ENCODE data around the gene PPP1R18.
A peak's percentile ranks its signal among the peaks of the same experiment; 100 is the strongest.
"Not testable (repeated sequence)": the region's sequence is repeated elsewhere in the genome, so short reads cannot be mapped to it uniquely, and the experiment has no call there.

The PPP1R18 gene

DNA sequence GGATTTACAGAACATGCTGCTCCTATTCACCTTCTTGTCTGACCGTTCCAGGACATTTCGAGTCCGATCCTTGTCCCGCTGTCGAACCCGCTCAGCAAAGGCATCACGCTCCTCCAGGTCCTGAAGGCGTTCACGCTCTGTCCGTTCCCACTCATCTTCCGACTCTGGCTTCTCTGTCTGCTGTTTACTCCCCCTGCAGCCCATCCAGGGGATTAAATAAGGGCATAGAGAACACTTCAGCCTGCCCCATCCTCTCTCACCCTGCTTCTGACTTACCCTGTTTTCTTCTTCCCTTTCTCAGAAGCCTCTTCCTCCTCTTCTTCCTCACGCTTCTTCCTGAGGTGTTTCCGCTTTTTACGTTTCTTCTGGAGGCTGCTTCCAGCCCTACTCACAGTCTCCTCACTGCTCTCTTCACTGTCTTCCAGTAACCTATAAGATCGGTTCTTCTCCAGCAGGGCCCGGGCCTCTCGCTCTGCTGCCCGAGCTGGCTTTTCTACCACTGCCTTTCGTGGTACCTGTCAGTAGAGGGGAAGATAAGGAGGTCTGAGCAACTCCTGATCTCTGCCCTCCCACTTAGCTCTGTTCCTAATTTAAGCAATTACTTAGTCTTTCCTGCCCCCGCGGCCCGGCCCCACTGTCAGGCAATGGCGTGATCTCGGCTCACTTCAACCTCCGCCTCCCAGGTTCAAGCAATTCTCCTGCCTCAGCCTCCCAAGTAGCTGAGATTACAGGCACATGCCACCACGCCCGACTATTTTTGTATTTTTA, 15.5 kb downstream of the PPP1R18 start:
- Histone ChIP-seq H3K9ac (ENCODE audit: low read depth, low read length) (no peak overlapping the region), H3K9me3 (ENCODE audit: control insufficient read depth, insufficient read depth, low read length) (no peaks in the 10 kb centered on the region), H3K36me3 (ENCODE audit: insufficient read depth, low read length) (peaks cover 3% of the 10 kb centered on the region; the same call in 1 of the 2 replicates), H3K4me1 (ENCODE audit: insufficient read depth, low read length) (no peaks in the 10 kb centered on the region)

DNA sequence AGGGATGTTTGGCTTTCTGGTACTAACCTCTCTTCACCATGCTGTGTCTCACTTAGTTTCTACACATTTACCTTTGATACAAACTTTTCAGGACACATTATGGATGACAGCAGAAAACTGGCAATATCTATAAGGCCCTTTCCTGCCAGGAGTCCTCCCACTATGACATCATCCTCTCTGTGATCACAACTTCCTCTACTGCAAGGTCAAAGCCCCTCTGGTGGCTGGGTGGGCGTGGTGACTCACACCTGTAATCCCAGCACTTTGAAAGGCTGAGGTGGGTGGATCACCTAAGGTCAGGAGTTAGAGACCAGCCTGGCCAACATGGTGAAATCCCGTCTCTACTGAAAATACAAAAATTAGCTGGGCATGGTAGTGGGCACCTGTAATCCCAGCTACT, 20.1 kb downstream of the PPP1R18 start:
- H3K36me3 ChIP-seq (ENCODE audit: insufficient read depth, low read length), result peaks cover 27% of the 10 kb centered on the region
- not testable (repeated sequence) for H3K4me1 ChIP-seq (ENCODE audit: insufficient read depth, low read length); H3K9ac ChIP-seq (ENCODE audit: low read depth, low read length); H3K9me3 ChIP-seq (ENCODE audit: control insufficient read depth, insufficient read depth, low read length)

DNA sequence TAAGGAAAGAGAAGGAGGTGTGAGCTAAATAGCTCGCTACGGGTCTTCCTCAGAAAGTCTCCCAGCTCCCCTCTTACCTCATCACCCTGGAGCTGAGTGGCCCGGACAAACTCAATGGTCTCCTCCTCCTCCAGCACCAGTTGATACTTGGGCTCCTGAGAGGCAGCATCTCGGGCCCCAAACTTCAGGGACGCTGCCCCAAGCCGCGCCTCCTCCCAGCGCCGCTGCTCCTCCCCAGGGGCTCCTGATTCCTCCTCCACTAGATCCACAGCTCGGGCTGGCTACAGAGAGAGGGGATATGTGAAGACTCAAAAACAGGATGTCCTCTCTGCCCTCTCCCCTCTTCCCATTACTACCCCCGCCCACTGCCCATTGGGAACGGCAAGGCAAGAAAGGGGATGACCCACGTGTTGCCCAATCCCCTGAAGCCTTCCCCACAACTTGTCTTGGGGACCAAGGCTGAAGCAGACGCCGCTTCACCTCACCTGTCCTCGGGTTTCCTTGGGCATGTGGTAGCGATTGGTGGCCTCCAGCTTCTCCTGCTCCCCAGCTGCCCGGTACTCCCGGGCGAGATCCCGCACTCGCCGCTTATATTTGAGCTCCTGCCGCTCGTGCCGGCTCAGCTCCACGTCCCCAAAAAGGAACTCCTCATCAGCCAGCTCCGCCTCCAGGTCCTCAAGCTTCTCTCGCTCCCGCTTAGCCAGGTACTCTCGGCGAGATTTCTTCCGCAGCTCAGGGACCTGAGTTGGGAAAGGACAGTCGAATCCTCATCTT, 21.3 kb downstream of the PPP1R18 start:
- H3K9ac ChIP-seq (ENCODE audit: low read depth, low read length), result no peak overlapping the region
- H3K9me3 ChIP-seq (ENCODE audit: control insufficient read depth, insufficient read depth, low read length), result no peaks in the 10 kb centered on the region
- peaks cover 29% of the 10 kb centered on the region for H3K36me3 ChIP-seq (ENCODE audit: insufficient read depth, low read length)
- no peaks in the 10 kb centered on the region for H3K4me1 ChIP-seq (ENCODE audit: insufficient read depth, low read length)

DNA sequence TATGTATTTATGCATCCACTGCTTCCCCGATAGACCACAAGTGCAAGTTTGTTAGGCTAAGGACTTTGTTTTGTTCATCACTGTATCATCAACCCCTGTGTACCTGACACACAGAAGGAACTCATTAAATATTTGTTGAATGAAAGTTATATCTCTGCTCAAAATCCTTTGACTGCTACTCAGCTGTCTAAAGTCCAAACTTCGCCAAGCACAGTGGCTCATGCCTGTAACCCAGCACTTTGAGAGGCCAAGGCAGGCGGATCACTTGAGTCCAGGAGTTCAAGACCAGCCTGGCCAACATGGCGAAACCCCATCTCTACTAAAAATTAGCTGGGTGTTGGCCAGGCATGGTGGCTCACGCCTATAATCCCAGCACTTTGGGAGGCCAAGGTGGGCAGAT, 28.5 kb downstream of the PPP1R18 start:
- not testable (repeated sequence) for H3K9me3 ChIP-seq (ENCODE audit: control insufficient read depth, insufficient read depth, low read length); H3K9ac ChIP-seq (ENCODE audit: low read depth, low read length); H3K4me1 ChIP-seq (ENCODE audit: insufficient read depth, low read length)
- peaks cover 30% of the 10 kb centered on the region for H3K36me3 ChIP-seq (ENCODE audit: insufficient read depth, low read length)

DNA sequence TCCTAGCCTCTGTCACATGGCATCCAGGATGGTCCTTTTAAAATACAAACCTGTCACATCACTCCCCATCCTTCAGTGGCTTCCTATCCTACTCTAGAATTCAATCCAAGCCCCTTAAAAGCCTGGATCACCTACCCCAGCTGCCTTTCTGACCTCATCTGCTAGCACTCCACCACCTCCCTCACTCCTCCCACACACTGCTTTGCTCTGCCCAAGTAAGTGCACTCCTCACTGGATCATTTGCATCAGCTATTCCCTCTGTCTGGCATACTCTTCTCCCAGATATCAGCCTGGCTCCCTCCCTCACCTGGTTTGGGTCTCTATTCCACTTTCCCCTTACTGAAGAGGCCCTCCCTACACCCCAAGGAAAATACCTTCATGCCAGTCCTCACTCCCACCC, 29.0 kb downstream of the PPP1R18 start:
- no peaks in the 10 kb centered on the region for H3K9me3 ChIP-seq (ENCODE audit: control insufficient read depth, insufficient read depth, low read length)
- H3K36me3 ChIP-seq (ENCODE audit: insufficient read depth, low read length), result peaks cover 29% of the 10 kb centered on the region
- H3K9ac ChIP-seq (ENCODE audit: low read depth, low read length), result no peak overlapping the region
- no peaks in the 10 kb centered on the region for H3K4me1 ChIP-seq (ENCODE audit: insufficient read depth, low read length)

DNA sequence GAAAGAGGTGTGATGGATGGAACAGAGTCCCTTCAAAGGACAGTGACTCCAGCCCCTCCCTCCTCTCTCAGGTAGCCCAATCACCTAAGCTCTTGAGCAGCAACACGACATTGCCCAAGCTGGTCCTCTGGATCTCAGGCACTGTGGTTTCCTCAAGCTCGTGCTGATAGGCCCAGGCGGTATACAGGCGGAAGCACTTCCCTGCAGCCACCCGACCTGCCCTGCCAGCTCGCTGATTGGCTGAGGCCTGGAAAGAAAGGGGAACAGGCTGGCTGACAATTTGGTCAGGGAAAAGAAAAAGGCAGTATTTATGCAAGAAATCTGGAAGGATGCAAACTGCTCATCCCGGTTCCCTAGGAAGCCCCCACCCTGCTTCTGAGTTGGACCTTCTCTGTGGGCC, 29.9 kb downstream of the PPP1R18 start:
- Histone ChIP-seq H3K4me1 (ENCODE audit: insufficient read depth, low read length) (no peaks in the 10 kb centered on the region), H3K9me3 (ENCODE audit: control insufficient read depth, insufficient read depth, low read length) (no peaks in the 10 kb centered on the region), H3K36me3 (ENCODE audit: insufficient read depth, low read length) (peaks cover 25% of the 10 kb centered on the region), H3K9ac (ENCODE audit: low read depth, low read length) (no peak overlapping the region)

DNA sequence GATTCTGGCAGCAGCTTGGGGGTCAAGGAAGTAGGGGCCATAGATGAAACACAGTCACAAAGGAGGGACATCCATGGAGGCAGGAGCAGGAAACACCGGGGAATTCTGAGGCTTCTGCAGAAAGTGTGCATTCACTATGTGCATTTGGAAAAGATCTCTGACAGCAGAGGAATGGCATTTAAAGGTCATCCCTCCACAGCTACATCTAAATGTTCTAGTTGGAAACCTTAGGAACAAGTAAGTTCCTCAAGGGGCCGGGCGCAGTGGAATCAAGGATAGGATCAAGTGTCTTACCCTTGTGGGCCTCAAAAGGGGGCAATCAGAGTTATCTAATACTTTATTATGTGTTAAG, 30.7 kb downstream of the PPP1R18 start:
- no peaks in the 10 kb centered on the region for H3K9me3 ChIP-seq (ENCODE audit: control insufficient read depth, insufficient read depth, low read length)
- no peak overlapping the region for H3K9ac ChIP-seq (ENCODE audit: low read depth, low read length)
- H3K4me1 ChIP-seq (ENCODE audit: insufficient read depth, low read length), result no peaks in the 10 kb centered on the region
- peaks cover 22% of the 10 kb centered on the region for H3K36me3 ChIP-seq (ENCODE audit: insufficient read depth, low read length)

DNA sequence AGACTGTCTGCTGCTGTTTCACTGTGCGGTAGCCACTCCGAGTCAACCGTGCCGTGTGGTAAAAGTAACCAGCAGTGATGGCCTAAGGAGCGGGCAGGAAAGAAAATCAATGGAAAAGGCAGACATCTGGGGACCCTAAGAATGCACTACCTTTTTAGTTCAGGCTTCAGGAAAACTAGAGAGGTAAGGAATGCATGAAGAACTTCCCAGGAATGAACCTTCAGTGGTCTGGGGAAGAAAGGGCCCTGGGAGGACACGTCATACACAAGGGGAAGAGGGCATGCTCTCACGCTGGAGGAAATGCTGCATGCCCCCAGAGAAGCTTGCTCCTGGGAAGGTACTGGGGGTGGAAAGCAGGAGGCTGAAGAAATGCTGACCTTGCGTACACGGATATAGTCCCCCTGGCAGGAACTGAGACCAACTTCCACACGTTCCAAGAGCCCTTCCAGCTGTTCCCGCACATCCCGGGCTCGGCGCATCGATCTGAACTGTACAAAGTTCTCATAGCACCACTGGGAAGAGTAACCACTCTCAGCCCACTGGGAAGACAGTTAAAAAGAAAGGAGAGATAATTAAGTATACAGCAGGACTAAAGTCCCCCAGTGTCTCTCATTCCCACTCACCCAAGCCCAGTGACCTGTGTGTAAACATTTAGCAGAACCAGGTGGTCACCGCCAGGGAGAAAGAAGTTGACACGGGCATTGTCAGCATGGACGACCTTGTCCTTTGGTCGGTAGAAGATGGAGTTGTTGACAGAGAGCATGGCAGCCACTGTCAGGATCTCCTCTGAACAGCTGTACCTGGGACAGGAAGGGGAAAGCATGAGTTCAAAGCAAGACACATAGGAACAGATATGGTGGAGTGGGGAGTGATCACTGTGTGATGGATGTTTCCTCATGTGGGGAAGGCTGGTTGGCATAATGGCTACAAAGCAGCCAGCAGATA, 31.4 kb downstream of the PPP1R18 start:
- Histone ChIP-seq H3K9ac (ENCODE audit: low read depth, low read length) (no peak overlapping the region), H3K9me3 (ENCODE audit: control insufficient read depth, insufficient read depth, low read length) (no peaks in the 10 kb centered on the region), H3K4me1 (ENCODE audit: insufficient read depth, low read length) (no peaks in the 10 kb centered on the region), H3K36me3 (ENCODE audit: insufficient read depth, low read length) (peaks cover 19% of the 10 kb centered on the region)

DNA sequence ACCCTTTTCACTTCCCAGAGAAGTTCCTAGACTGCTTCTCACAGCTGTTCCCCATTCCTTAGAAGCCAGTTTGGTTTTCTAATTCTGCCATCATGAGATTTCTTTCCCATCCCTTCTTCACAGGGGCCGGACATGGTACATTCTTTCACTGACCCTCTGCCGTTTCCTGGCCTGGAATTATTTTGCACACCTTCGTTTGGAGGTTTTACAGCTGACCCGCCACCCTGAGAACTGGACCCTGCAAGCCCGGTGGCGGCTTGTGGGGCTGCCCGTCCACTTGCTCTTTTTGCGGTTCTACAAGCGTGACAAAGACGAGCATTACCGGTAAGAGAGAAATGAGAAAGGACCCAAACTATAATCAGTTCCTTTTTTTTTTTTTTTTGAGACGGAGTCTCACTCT, 35.3 kb downstream of the PPP1R18 start:
- H3K9me3 ChIP-seq (ENCODE audit: control insufficient read depth, insufficient read depth, low read length), result no peaks in the 10 kb centered on the region
- H3K9ac ChIP-seq (ENCODE audit: low read depth, low read length), result no peak overlapping the region

DNA sequence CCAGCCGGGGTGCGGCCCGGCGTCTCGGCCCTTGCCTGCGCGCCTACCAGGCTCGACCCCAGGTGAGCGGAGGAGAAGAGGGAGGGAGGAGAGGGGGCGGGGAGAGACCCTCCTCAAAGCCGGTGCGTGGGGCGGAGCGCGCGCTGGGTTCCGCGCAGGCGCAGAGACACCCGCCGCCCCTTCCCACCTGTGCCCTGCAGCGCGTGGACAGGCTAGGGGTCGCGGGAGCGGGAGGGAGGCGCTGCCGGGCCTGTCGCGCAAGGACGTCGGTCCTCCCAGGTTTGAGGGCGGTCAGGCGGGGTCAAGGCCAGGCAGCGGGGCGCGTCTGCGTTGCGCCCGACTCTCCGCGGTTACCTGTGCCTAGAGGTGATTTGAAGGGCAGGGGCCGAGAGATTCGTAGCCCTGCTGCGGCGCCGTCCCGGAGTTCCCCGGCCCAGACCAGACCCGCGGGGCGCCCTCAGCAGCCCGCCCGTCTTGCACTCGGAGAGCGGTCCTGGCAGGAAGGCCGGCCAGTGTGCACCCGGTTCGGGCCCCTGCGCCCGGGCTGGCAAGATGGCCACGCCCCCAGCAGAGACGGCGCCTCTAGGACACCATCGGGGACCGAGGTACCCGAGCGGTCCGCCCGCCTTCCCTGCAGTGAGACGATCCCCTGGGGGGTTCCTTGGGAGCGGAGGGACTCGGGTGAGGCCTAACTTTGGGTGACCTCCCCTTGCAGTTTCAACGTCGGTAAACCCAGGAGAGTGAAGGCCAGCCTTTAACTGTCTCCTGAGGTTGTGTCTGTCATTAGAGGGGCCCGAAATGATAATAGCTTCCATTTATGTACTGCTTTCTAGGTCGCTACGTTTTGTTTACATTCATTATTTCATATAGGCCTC, 39.0 kb downstream of the PPP1R18 start:
- no peaks in the 10 kb centered on the region for H3K4me1 ChIP-seq (ENCODE audit: insufficient read depth, low read length)
- H3K9me3 ChIP-seq (ENCODE audit: control insufficient read depth, insufficient read depth, low read length), result no peaks in the 10 kb centered on the region
- peak overlapping the region; percentile 99 for H3K9ac ChIP-seq (ENCODE audit: low read depth, low read length)
- H3K36me3 ChIP-seq (ENCODE audit: insufficient read depth, low read length), result peaks cover 9% of the 10 kb centered on the region

More for the DNA sequence above, 35.3 kb downstream of the PPP1R18 start:
- Histone ChIP-seq H3K36me3 (ENCODE audit: insufficient read depth, low read length) (peaks cover 12% of the 10 kb centered on the region), H3K4me1 (ENCODE audit: insufficient read depth, low read length) (no peaks in the 10 kb centered on the region)

DNA sequence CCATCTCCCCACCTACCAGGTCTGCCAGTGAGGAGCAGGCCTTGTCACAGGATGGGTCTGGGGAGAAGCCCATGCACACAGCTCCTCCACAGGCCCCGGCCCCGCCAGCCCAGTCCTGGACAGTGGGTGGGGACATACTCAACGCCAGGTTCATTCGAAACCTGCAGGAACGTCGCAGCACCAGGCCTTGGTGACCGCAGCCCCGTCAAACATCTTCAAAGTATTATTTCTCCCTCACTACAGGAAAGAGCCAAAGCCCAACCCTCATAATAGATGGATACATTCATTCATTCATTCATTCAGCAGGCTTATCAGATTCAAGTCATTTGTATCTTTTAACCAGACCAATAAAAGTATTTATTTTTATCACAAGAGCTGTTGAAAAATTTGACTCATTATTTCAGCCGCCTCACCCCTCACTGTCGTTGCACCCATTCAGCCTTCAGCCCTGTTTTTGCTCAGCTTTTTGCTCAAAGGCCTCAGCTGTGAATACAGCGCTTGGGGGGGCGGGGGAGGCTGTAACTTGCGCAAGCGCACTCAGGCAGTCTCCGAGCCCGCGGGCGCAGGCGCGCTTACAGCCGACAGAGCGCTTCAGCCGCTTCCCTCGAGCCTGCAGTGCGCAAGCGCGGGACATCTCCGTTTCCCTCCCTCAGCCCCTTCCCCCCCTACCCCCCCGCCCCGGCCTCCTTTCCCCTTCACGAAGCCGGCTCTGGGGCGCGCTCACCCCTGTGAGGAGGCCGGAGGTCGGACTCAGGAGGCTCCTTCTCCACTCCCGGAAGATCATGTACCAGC, 39.8 kb downstream of the PPP1R18 start, which contains the start of gene C6orf136:
Gene C6orf136, plus strand, starts transcription at position 684 of the 792 bp plus-strand sequence. Its CDS starts 99 bp downstream, at position 783.
- peaks cover 5% of the 10 kb centered on the region; the same call in 1 of the 2 replicates for H3K36me3 ChIP-seq (ENCODE audit: insufficient read depth, low read length)

DNA sequence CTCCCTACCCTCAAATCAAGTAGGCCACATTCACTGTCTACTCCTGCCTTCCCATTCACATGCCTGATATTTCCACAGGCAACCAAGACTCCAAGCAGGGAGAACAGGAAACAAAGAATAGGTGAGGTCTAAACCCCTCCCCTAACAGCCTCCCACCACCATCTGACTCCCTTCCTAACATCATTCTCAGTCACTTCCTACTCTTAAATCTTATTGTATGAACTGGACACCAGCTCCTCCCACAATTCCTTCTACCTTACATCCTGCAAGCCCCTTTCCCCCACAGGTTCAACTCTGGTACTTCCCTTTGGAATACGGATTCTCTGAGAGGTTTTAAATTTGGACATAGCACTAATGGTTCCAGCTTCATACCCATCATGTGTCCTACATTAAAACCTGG, 40.5 kb downstream of the PPP1R18 start:
- Histone ChIP-seq H3K9me3 (ENCODE audit: control insufficient read depth, insufficient read depth, low read length) (no peaks in the 10 kb centered on the region), H3K9ac (ENCODE audit: low read depth, low read length) (peak overlapping the region; percentile 99; the same call in 1 of the 2 replicates), H3K4me1 (ENCODE audit: insufficient read depth, low read length) (no peaks in the 10 kb centered on the region), H3K36me3 (ENCODE audit: insufficient read depth, low read length) (peaks cover 5% of the 10 kb centered on the region; the same call in 1 of the 2 replicates)

More for the DNA sequence above, 39.8 kb downstream of the PPP1R18 start, which contains the start of gene C6orf136:
- H3K9ac ChIP-seq (ENCODE audit: low read depth, low read length), result peak within 1 kb of the TSS; percentile 99
- H3K4me1 ChIP-seq (ENCODE audit: insufficient read depth, low read length), result no peaks in the 10 kb centered on the region
- no peaks in the 10 kb centered on the region for H3K9me3 ChIP-seq (ENCODE audit: control insufficient read depth, insufficient read depth, low read length)

DNA sequence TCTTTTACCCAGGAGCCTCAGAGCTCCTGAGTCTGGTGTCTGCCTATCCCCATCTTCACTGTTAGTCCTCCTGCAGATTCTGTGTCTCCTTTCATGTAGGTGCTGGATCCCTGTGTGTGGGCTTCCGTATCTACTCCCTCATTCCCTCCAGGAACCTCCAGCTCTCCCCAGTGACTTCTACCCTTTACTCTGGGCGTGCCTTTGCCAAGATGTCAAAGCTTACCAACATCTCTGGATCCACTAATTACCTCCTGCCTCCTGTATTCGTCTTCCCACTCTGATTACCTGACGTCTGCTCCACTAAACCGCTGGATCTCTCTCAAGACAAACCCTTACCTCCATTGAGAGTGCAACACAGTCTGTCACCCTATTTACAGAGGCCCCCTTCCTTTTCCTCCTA, 41.7 kb downstream of the PPP1R18 start:
- Histone ChIP-seq H3K9ac (ENCODE audit: low read depth, low read length) (no peak overlapping the region), H3K9me3 (ENCODE audit: control insufficient read depth, insufficient read depth, low read length) (no peaks in the 10 kb centered on the region), H3K36me3 (ENCODE audit: insufficient read depth, low read length) (peaks cover 5% of the 10 kb centered on the region; the same call in 1 of the 2 replicates), H3K4me1 (ENCODE audit: insufficient read depth, low read length) (no peaks in the 10 kb centered on the region)

Measured in ES-I3 (cell line).